Endodermal cell (in vitro differentiated cells): Measurements from ENCODE around the gene C12orf50. TPM values are rescaled to one million over a fixed set of nuclear protein-coding genes. Genes with fewer than 3 reads are reported as not detected.
A peak's percentile ranks its signal among the peaks of the same experiment; 100 is the strongest.

Experiments used
- DNase-seq: peaks from one replicate; pipeline ENCODE4 v3.0.0-alpha.2; 2017
- H3K27ac ChIP-seq: 2 replicates; pipeline ENCODE4 v1.5.1; 2013; ENCODE audit warnings: mild to moderate bottlenecking, low read depth, low read length, moderate library complexity
- H3K27me3 ChIP-seq: 2 replicates; pipeline ENCODE4 v1.6.1; 2013; ENCODE audit warnings: mild to moderate bottlenecking, low read length, moderate library complexity; ENCODE audit not compliant: insufficient read depth, control insufficient read depth, poor library complexity, severe bottlenecking
- H3K36me3 ChIP-seq: 2 replicates; pipeline ENCODE4 v1.7.0; 2013; ENCODE audit warnings: mild to moderate bottlenecking, low read length, moderate library complexity; ENCODE audit not compliant: control insufficient read depth, insufficient read depth
- H3K4me1 ChIP-seq: one replicate; pipeline ENCODE4 v1.7.0; 2013; ENCODE audit warnings: low read length; ENCODE audit not compliant: control insufficient read depth, insufficient read depth
- H3K4me3 ChIP-seq: 2 replicates; pipeline ENCODE4 v1.5.1; 2013; ENCODE audit warnings: mild to moderate bottlenecking, low read length, moderate library complexity
- H3K9ac ChIP-seq: 2 replicates; pipeline ENCODE4 v1.6.1; 2013; ENCODE audit warnings: mild to moderate bottlenecking, low read length, moderate library complexity; ENCODE audit not compliant: poor library complexity, severe bottlenecking; ENCODE audit errors: extremely low read depth
- H3K9me3 ChIP-seq: 2 replicates; pipeline ENCODE4 v1.6.1; 2013; ENCODE audit warnings: mild to moderate bottlenecking, low read length, moderate library complexity; ENCODE audit not compliant: control insufficient read depth
- H3K27ac Mint-ChIP-seq: 2 replicates; pipeline ENCODE4 v1.8.0; 2020; ENCODE audit warnings: mixed read lengths
- H3K27me3 Mint-ChIP-seq: 2 replicates; pipeline ENCODE4 v1.8.0; 2021; ENCODE audit warnings: mild to moderate bottlenecking, mixed read lengths; ENCODE audit not compliant: insufficient read depth
- H3K36me3 Mint-ChIP-seq: 2 replicates; pipeline ENCODE4 v1.8.0; 2020; ENCODE audit warnings: low read depth, mixed read lengths
- H3K4me1 Mint-ChIP-seq: 2 replicates; pipeline ENCODE4 v1.8.0; 2020; ENCODE audit warnings: mixed read lengths
- H3K4me3 Mint-ChIP-seq: 2 replicates; pipeline ENCODE4 v1.8.0; 2020; ENCODE audit warnings: mild to moderate bottlenecking, moderate library complexity, mixed read lengths
- H3K9me3 Mint-ChIP-seq: 2 replicates; pipeline ENCODE4 v1.8.0; 2020; ENCODE audit warnings: mild to moderate bottlenecking, mixed read lengths
- CTCF ChIP-seq: fragments of 200-600 bp; sonication (generic); conservative IDR thresholded peaks from 2 replicates; pipeline ENCODE4 v1.5.0; 2021; ENCODE audit warnings: antibody characterized with exemption, mild to moderate bottlenecking
- WGBS, 2 experiments: methylation state at CpG; one replicate each; pipeline versions ENCODE4 v1.1.5 to v1.1.7; 2013; ENCODE audit warnings: missing lambda C conversion rate in 2 of 2, mixed read lengths in 1 of 2; ENCODE audit not compliant: insufficient coverage in 1 of 2, insufficient read length in 1 of 2; 5-methylcytosine and 5-hydroxymethylcytosine counted together
- total RNA-seq, 2 donors: library from RNA; stranded (reverse); fragmentation: NEBNext Ultra II Directional in 1 of 2; extraction: Animal tissue kit (Norgen Biotek cat#: 25700) in 1 of 2; gene quantifications; 2 replicates in 1 of 2; 3 replicates in 1 of 2; pipeline ENCODE4 v1.2.1, GENCODE V29; 2021

The C12orf50 gene
- total RNA-seq, 2 donors from 2014 or later, result 0.09 TPM; not detected in 1

GRCh38 chr12:88037770-88038169, 8.6 kb upstream of the C12orf50 start:
- Histone ChIP-seq H3K27ac (no peak overlapping the region), H3K36me3 (peaks cover 4% of the 10 kb centered on the region), H3K9ac (no peak overlapping the region), H3K4me1 (no peaks in the 10 kb centered on the region), H3K4me3 (peak overlapping the region; percentile 87), H3K9me3 (no peaks in the 10 kb centered on the region), H3K27me3 (no peaks in the 10 kb centered on the region)
- no peak overlapping the region for H3K27ac Mint-ChIP-seq
- 80 to 92% methylated on average over 1 of the region's 1 CpG for WGBS, 2 experiments
- TF ChIP-seq CTCF, result no peak
- DNase-seq, result no peak
- H3K9me3 Mint-ChIP-seq, result no peaks in the 10 kb centered on the region
- no peaks in the 10 kb centered on the region for H3K36me3 Mint-ChIP-seq
- no peaks in the 10 kb centered on the region for H3K27me3 Mint-ChIP-seq
- H3K4me3 Mint-ChIP-seq, result peak overlapping the region; percentile 9
- peaks cover 37% of the 10 kb centered on the region for H3K4me1 Mint-ChIP-seq

GRCh38 chr12:88036353-88036965, 7.3 kb upstream of the C12orf50 start:
- Histone ChIP-seq H3K4me3 (peak overlapping the region; percentile 87), H3K4me1 (no peaks in the 10 kb centered on the region), H3K36me3 (no peaks in the 10 kb centered on the region), H3K27ac (no peak overlapping the region), H3K27me3 (no peaks in the 10 kb centered on the region), H3K9me3 (no peaks in the 10 kb centered on the region), H3K9ac (peak overlapping the region; percentile 66)
- TF ChIP-seq CTCF, result no peak
- no peak overlapping the region for H3K27ac Mint-ChIP-seq
- H3K36me3 Mint-ChIP-seq, result no peaks in the 10 kb centered on the region
- WGBS, 2 experiments, result 47 to 50% methylated on average over 3 to 4 of the region's 5 CpGs
- no peak for DNase-seq
- H3K27me3 Mint-ChIP-seq, result no peaks in the 10 kb centered on the region
- H3K4me1 Mint-ChIP-seq, result peaks cover 33% of the 10 kb centered on the region
- peak overlapping the region; percentile 93 for H3K4me3 Mint-ChIP-seq
- H3K9me3 Mint-ChIP-seq, result peaks cover 8% of the 10 kb centered on the region

GRCh38 chr12:88035907-88036289, 6.7 kb upstream of the C12orf50 start:
- Histone ChIP-seq H3K9me3 (no peaks in the 10 kb centered on the region), H3K9ac (peak overlapping the region; percentile 66), H3K27ac (no peak overlapping the region), H3K4me1 (no peaks in the 10 kb centered on the region), H3K27me3 (no peaks in the 10 kb centered on the region), H3K36me3 (no peaks in the 10 kb centered on the region), H3K4me3 (peak overlapping the region; percentile 87)
- Mint-ChIP-seq H3K9me3 (peaks cover 13% of the 10 kb centered on the region), H3K27me3 (no peaks in the 10 kb centered on the region), H3K4me3 (peak overlapping the region; percentile 93), H3K4me1 (peaks cover 33% of the 10 kb centered on the region), H3K27ac (peak overlapping the region; percentile 96), H3K36me3 (no peaks in the 10 kb centered on the region)
- 0 to 5% methylated on average over 1 to 5 of the region's 5 CpGs for WGBS, 2 experiments
- no peak for DNase-seq
- no peak for TF ChIP-seq CTCF
